ENCODE data around the gene DYNC1LI2.
A peak's percentile ranks its signal among the peaks of the same experiment; 100 is the strongest.
"Not testable (repeated sequence)": the region's sequence is repeated elsewhere in the genome, so short reads cannot be mapped to it uniquely, and the experiment has no call there.

The DYNC1LI2 gene

GRCh38 chr16:66751303-66751991 lies at the start of gene DYNC1LI2:
Gene DYNC1LI2, minus strand, starts transcription at chr16:66751609. Its CDS starts 18 bp downstream, at chr16:66751591.
- peak in 1 of 2 experiments; percentile 14 for DNase-seq

GRCh38 chr16:66800856-66801255 lies 49.4 kb upstream of the DYNC1LI2 start:
- DNase-seq, result no peak

GRCh38 chr16:66798161-66798560 lies 46.8 kb upstream of the DYNC1LI2 start:
- no peak for DNase-seq

- DNase-seq, result not testable (repeated sequence)
Observed at GRCh38 chr16:66793984-66794383, 42.6 kb upstream of the DYNC1LI2 start.

- no peak for DNase-seq
Observed at GRCh38 chr16:66790130-66790733, 38.8 kb upstream of the DYNC1LI2 start.

- DNase-seq, result no peak
Observed at GRCh38 chr16:66787427-66787826, 36.0 kb upstream of the DYNC1LI2 start.

- no peak for DNase-seq
Observed at GRCh38 chr16:66786551-66786950, 35.1 kb upstream of the DYNC1LI2 start.

GRCh38 chr16:66776457-66776856 lies 25.0 kb upstream of the DYNC1LI2 start:
- no peak for DNase-seq

GRCh38 chr16:66774981-66775380 lies 23.6 kb upstream of the DYNC1LI2 start:
- DNase-seq, result no peak

GRCh38 chr16:66758086-66758485 lies 6.7 kb upstream of the DYNC1LI2 start:
- DNase-seq, result no peak

GRCh38 chr16:66754819-66755218 lies 3.4 kb upstream of the DYNC1LI2 start:
- no peak for DNase-seq

- no peak for DNase-seq
Observed at GRCh38 chr16:66754211-66754610, 2.8 kb upstream of the DYNC1LI2 start.

- no peak for DNase-seq
Observed at GRCh38 chr16:66752958-66753357, 1.5 kb upstream of the DYNC1LI2 start.

- DNase-seq, result no peak
Observed at GRCh38 chr16:66752379-66752778, 970 bp upstream of the DYNC1LI2 start.

GRCh38 chr16:66751992-66752322 lies 548 bp upstream of the DYNC1LI2 start:
- DNase-seq, result peak in 1 of 2 experiments; percentile 14

GRCh38 chr16:66751053-66751302 lies 431 bp downstream of the DYNC1LI2 start:
- no peak for DNase-seq

GRCh38 chr16:66750279-66751052 lies 943 bp downstream of the DYNC1LI2 start:
- DNase-seq, result no peak

GRCh38 chr16:66746682-66747081 lies 4.7 kb downstream of the DYNC1LI2 start:
- DNase-seq, result no peak

- no peak for DNase-seq
Observed at GRCh38 chr16:66746048-66746447, 5.4 kb downstream of the DYNC1LI2 start.

GRCh38 chr16:66741950-66742808 lies 9.2 kb downstream of the DYNC1LI2 start:
- DNase-seq, result no peak

GRCh38 chr16:66741169-66741900 lies 10.1 kb downstream of the DYNC1LI2 start:
- DNase-seq, result no peak

- DNase-seq, result no peak
Observed at GRCh38 chr16:66740533-66740932, 10.9 kb downstream of the DYNC1LI2 start.

GRCh38 chr16:66740010-66740409 lies 11.4 kb downstream of the DYNC1LI2 start:
- peak in 1 of 2 experiments; percentile 16 for DNase-seq
